Measurements from ENCODE around the gene ADAP1. TPM values are rescaled to one million over a fixed set of nuclear protein-coding genes. Genes with fewer than 3 reads are reported as not detected.

Gene ADAP1
- total and polyA plus RNA-seq, 12 donors: 0.29 to 60.2 (median 9.3) TPM

GRCh38 chr7:869348-869747 is 85.1 kb downstream of the ADAP1 start:
- intact Hi-C loops (cut with DNase I): loop anchor here in 1 of 2 donors (5.0 kb wide), 1 partner anchor 37 kb away; the partner anchor contains the start of gene SUN1
- DNase-seq: no peak
- H3K36me3 ChIP-seq (replicated peaks in 1 of 2): peaks cover 0 to 60% of the 10 kb centered on the region in 2 donors
- no peaks in the 10 kb centered on the region for H3K27me3 ChIP-seq
- TF ChIP-seq CTCF (IDR thresholded peaks at IDR 0.05) (no peak), POLR2A (IDR thresholded peaks at IDR 0.05) (no peak)
- 78 to 86% (median 82%) methylated on average over 14 of the region's 14 CpGs for WGBS, 4 donors
- no peak overlapping the region for H3K4me3 ChIP-seq
- H3K9me3 ChIP-seq (replicated peaks in 1 of 3): no peaks in the 10 kb centered on the region
- H3K27ac ChIP-seq: peak overlapping the region in 1 of 5 donors; percentile 17
- peaks cover 4 to 26% of the 10 kb centered on the region in 2 donors for H3K4me1 ChIP-seq (replicated peaks in 1 of 2)

GRCh38 chr7:868189-868486 is 86.3 kb downstream of the ADAP1 start:
- peaks cover 0 to 15% of the 10 kb centered on the region in 2 donors for H3K4me1 ChIP-seq (replicated peaks in 1 of 2)
- no peak for DNase-seq
- no peaks in the 10 kb centered on the region for H3K9me3 ChIP-seq (replicated peaks in 1 of 3)
- WGBS, 4 donors: 72 to 96% (median 91%) methylated on average over 5 to 17 of the region's 17 CpGs
- peak overlapping the region in 3 of 5 donors; percentile 7 to 87 (median 82) for H3K27ac ChIP-seq
- intact Hi-C loops (cut with DNase I): loop anchor here in 1 of 2 donors (5.0 kb wide), 1 partner anchor 36 kb away; the partner anchor contains the start of gene SUN1
- peaks cover 0 to 68% of the 10 kb centered on the region in 2 donors for H3K36me3 ChIP-seq (replicated peaks in 1 of 2)
- no peak overlapping the region for H3K4me3 ChIP-seq
- TF ChIP-seq CTCF (IDR thresholded peaks at IDR 0.05): no peak
- TF ChIP-seq POLR2A (IDR thresholded peaks at IDR 0.05): no peak
- no peaks in the 10 kb centered on the region for H3K27me3 ChIP-seq

- H3K9me3 ChIP-seq (replicated peaks in 1 of 3): no peaks in the 10 kb centered on the region
- no peaks in the 10 kb centered on the region for H3K27me3 ChIP-seq
- H3K4me1 ChIP-seq (replicated peaks in 1 of 2): peaks cover 0 to 15% of the 10 kb centered on the region in 2 donors
- 62 to 73% (median 70%) methylated on average over 14 to 22 of the region's 22 CpGs for WGBS, 4 donors
- H3K4me3 ChIP-seq: no peak overlapping the region
- H3K36me3 ChIP-seq (replicated peaks in 1 of 2): peaks cover 0 to 66% of the 10 kb centered on the region in 2 donors
- H3K27ac ChIP-seq: peak overlapping the region in 4 of 5 donors; percentile 7 to 87 (median 52)
- TF ChIP-seq CTCF (IDR thresholded peaks at IDR 0.05) (no peak), POLR2A (IDR thresholded peaks at IDR 0.05) (no peak)
- peak in 3 of 7 donors; percentile 59 to 82 (median 66) for DNase-seq
- intact Hi-C loops (cut with DNase I): loop anchor here in 1 of 2 donors (5.0 kb wide), 1 partner anchor 35 kb away; the partner anchor contains the start of gene SUN1
These were observed 86.9 kb downstream of the ADAP1 start for GRCh38 chr7:867406-868188.

- intact Hi-C loops (cut with DNase I): loop anchor here in 1 of 2 donors (5.0 kb wide), 1 partner anchor 35 kb away; the partner anchor contains the start of gene SUN1
- Histone ChIP-seq H3K27ac (peak overlapping the region in 4 of 5 donors; percentile 7 to 87 (median 52)), H3K27me3 (no peaks in the 10 kb centered on the region), H3K9me3 (replicated peaks in 1 of 3) (no peaks in the 10 kb centered on the region), H3K4me1 (replicated peaks in 1 of 2) (peaks cover 0 to 15% of the 10 kb centered on the region in 2 donors), H3K36me3 (replicated peaks in 1 of 2) (peaks cover 0 to 67% of the 10 kb centered on the region in 2 donors), H3K4me3 (no peak overlapping the region)
- TF ChIP-seq CTCF (IDR thresholded peaks at IDR 0.05) (no peak), POLR2A (IDR thresholded peaks at IDR 0.05) (no peak)
- WGBS, 4 donors: 51 to 80% (median 73%) methylated on average over 10 to 18 of the region's 18 CpGs
- peak in 3 of 7 donors; percentile 46 to 68 (median 61) for DNase-seq
These were observed 87.5 kb downstream of the ADAP1 start for GRCh38 chr7:867001-867405.

Data from adrenal gland (tissue), 12 donors.